Left lung (tissue), 10 donors: ENCODE data around the gene AFG1L. TPM values are rescaled to one million over a fixed set of nuclear protein-coding genes. Genes with fewer than 3 reads are reported as not detected.
A peak's percentile ranks its signal among the peaks of the same experiment; 100 is the strongest.

Source experiments
- ATAC-seq: fragments of 200-7000 bp; cut with Tn5 transposase; one replicate; pipeline ENCODE4 v1.9.1; 2020; ENCODE audit warnings: moderate library complexity
- DNase-seq, 4 donors: peaks; one replicate each; pipeline ENCODE4 v3.0.0-alpha.2; 2013 to 2020
- H3K27ac ChIP-seq, 2 donors: fragments of 200-600 bp; sonication (generic) in 1 of 2; one replicate each; pipeline versions ENCODE4 v1.5.0 to v1.8.0; 2020 to 2021
- H3K27me3 ChIP-seq, 2 donors: fragments of 200-600 bp; sonication (generic) in 1 of 2; one replicate each; pipeline versions ENCODE4 v1.5.0 to v1.8.0; 2020 to 2021
- H3K36me3 ChIP-seq, 2 donors: fragments of 200-600 bp; sonication (generic) in 1 of 2; one replicate each; pipeline versions ENCODE4 v1.5.0 to v1.8.0; 2020 to 2021
- H3K4me1 ChIP-seq, 2 donors: fragments of 200-600 bp; one replicate each; pipeline ENCODE4 v1.8.0; 2021
- H3K4me3 ChIP-seq, 2 donors: fragments of 200-600 bp; sonication (generic) in 1 of 2; one replicate each; pipeline versions ENCODE4 v1.5.0 to v1.8.0; 2020 to 2021; ENCODE audit warnings: mild to moderate bottlenecking in 1 of 2
- H3K9me3 ChIP-seq, 2 donors: fragments of 200-600 bp; sonication (generic) in 1 of 2; one replicate each; pipeline versions ENCODE4 v1.5.0 to v1.8.0; 2020 to 2021
- CTCF ChIP-seq, 2 donors: fragments of 200-600 bp; sonication (generic) in 1 of 2; IDR thresholded peaks; one replicate each; pipeline versions ENCODE4 v1.5.0 to v1.8.0; 2021; ENCODE audit warnings: antibody characterized with exemption in 2 of 2
- intact Hi-C, 2 donors: fragments of 100-400 bp; cut with DNase I; formaldehyde crosslinking; loops; one replicate each; pipeline versions ENCODE4 v1.11.2 to v1.14.2; 2022
- polyA plus RNA-seq, 6 donors: library from polyadenylated mRNA; unstranded; fragments of 120-200 nt; gene quantifications; one replicate each; pipeline ENCODE4 v1.2.1, GENCODE V29; 2013; ENCODE audit not compliant: insufficient read length in 6 of 6
- total RNA-seq, 2 donors: library from RNA; stranded (reverse); fragmentation: NEBNext Ultra II Directional; extraction: Animal tissue kit (Norgen Biotek cat#: 25700); gene quantifications; one replicate each; pipeline ENCODE4 v1.2.1, GENCODE V29; 2021
- donor health status: DM: no; HTN: yes; CAD: no.
- donor health status: DM: no; HTN: no; CAD: no.

The AFG1L gene
- total and polyA plus RNA-seq, 8 donors = 5.8 to 10.2 (median 7.7) TPM

- no peak for ATAC-seq
- H3K9me3 ChIP-seq = no peaks in the 10 kb centered on the region
- no peak for DNase-seq
- no peaks in the 10 kb centered on the region for H3K4me1 ChIP-seq
- H3K4me3 ChIP-seq = no peak overlapping the region
- intact Hi-C loops = loop anchor here in 1 of 2 donors (10.0 kb wide), 2 partner anchors 407 to 537 kb away; no protein-coding TSS in a partner anchor
- H3K27ac ChIP-seq = no peak overlapping the region
- no peak for TF ChIP-seq CTCF (IDR thresholded peaks at IDR 0.05)
- peaks cover 0 to 3% of the 10 kb centered on the region in 2 donors for H3K36me3 ChIP-seq
- no peaks in the 10 kb centered on the region for H3K27me3 ChIP-seq
Measured at GRCh38 chr6:108521616-108522107, 226.8 kb downstream of the AFG1L start.

- no peak for TF ChIP-seq CTCF (IDR thresholded peaks at IDR 0.05)
- ATAC-seq (no peak), DNase-seq (no peak)
- no peak overlapping the region for H3K27ac ChIP-seq
- intact Hi-C loops = loop anchor here in 1 of 2 donors (10.0 kb wide), 2 partner anchors 409 to 539 kb away; no protein-coding TSS in a partner anchor
- H3K36me3 ChIP-seq = peaks cover 0 to 3% of the 10 kb centered on the region in 2 donors
- no peaks in the 10 kb centered on the region for H3K27me3 ChIP-seq
- H3K4me1 ChIP-seq = no peaks in the 10 kb centered on the region
- H3K9me3 ChIP-seq = no peaks in the 10 kb centered on the region
- no peak overlapping the region for H3K4me3 ChIP-seq
Measured at GRCh38 chr6:108523697-108524096, 228.8 kb downstream of the AFG1L start.

- ATAC-seq = no peak
- H3K4me3 ChIP-seq = no peak overlapping the region
Measured at GRCh38 chr6:108524528-108525248, 229.8 kb downstream of the AFG1L start.

GRCh38 chr6:108526739-108527174 lies 231.9 kb downstream of the AFG1L start:
- no peak overlapping the region for H3K27ac ChIP-seq
- DNase-seq = peak in 2 of 4 donors; percentile 34 to 55
- intact Hi-C loops = loop anchor here in 1 of 2 donors (10.0 kb wide), 2 partner anchors 412 to 542 kb away; no protein-coding TSS in a partner anchor

More at GRCh38 chr6:108524528-108525248, 229.8 kb downstream of the AFG1L start:
- intact Hi-C loops = loop anchor here in 1 of 2 donors (10.0 kb wide), 2 partner anchors 410 to 540 kb away; no protein-coding TSS in a partner anchor
- no peak for DNase-seq
- Histone ChIP-seq H3K4me1 (no peaks in the 10 kb centered on the region), H3K9me3 (no peaks in the 10 kb centered on the region), H3K27me3 (no peaks in the 10 kb centered on the region), H3K27ac (no peak overlapping the region), H3K36me3 (peaks cover 0 to 3% of the 10 kb centered on the region in 2 donors)
- no peak for TF ChIP-seq CTCF (IDR thresholded peaks at IDR 0.05)

More at GRCh38 chr6:108526739-108527174, 231.9 kb downstream of the AFG1L start:
- H3K27me3 ChIP-seq = no peaks in the 10 kb centered on the region
- TF ChIP-seq CTCF (IDR thresholded peaks at IDR 0.05) = peak; percentile 60 to 66
- no peaks in the 10 kb centered on the region for H3K9me3 ChIP-seq
- H3K4me1 ChIP-seq = no peaks in the 10 kb centered on the region
- H3K36me3 ChIP-seq = peaks cover 0 to 3% of the 10 kb centered on the region in 2 donors
- no peak overlapping the region for H3K4me3 ChIP-seq
- peak; percentile 86 for ATAC-seq
